ENCODE results near the gene ZNF385B. TPM values are rescaled to one million over a fixed set of nuclear protein-coding genes. Genes with fewer than 3 reads are reported as not detected.

The ZNF385B gene
- polyA plus RNA-seq, 1 donor from 2014 or later, result 0.31 TPM

- TF ChIP-seq, protein P1, sequence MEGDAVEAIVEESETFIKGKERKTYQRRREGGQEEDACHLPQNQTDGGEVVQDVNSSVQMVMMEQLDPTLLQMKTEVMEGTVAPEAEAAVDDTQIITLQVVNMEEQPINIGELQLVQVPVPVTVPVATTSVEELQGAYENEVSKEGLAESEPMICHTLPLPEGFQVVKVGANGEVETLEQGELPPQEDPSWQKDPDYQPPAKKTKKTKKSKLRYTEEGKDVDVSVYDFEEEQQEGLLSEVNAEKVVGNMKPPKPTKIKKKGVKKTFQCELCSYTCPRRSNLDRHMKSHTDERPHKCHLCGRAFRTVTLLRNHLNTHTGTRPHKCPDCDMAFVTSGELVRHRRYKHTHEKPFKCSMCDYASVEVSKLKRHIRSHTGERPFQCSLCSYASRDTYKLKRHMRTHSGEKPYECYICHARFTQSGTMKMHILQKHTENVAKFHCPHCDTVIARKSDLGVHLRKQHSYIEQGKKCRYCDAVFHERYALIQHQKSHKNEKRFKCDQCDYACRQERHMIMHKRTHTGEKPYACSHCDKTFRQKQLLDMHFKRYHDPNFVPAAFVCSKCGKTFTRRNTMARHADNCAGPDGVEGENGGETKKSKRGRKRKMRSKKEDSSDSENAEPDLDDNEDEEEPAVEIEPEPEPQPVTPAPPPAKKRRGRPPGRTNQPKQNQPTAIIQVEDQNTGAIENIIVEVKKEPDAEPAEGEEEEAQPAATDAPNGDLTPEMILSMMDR (IDR thresholded peaks at IDR 0.05; ENCODE audit: poor library complexity, severe bottlenecking), result no peak
- TF ChIP-seq EZH2 (IDR thresholded peaks at IDR 0.05; ENCODE audit: borderline replicate concordance, insufficient read depth, low read length, poor library complexity, severe bottlenecking) (no peak), POLR2AphosphoS5 (IDR thresholded peaks at IDR 0.05) (no peak), EP300 (conservative IDR thresholded peaks at IDR 0.05; ENCODE audit: poor library complexity, severe bottlenecking) (no peak), RAD21 (conservative IDR thresholded peaks at IDR 0.05) (no peak), REST (IDR thresholded peaks at IDR 0.05; ENCODE audit: borderline replicate concordance) (no peak), MXI1 (conservative IDR thresholded peaks at IDR 0.05; ENCODE audit: poor library complexity, severe bottlenecking) (no peak), TAF1 (IDR thresholded peaks at IDR 0.05; ENCODE audit: low read depth) (no peak), SMC3 (conservative IDR thresholded peaks at IDR 0.05; ENCODE audit: poor library complexity) (no peak)
- Histone ChIP-seq H3K27me3 (ENCODE audit: insufficient read depth, low read depth, low read length) (no peaks in the 10 kb centered on the region), H3F3A (ENCODE audit: insufficient read depth, low read length, poor library complexity, severe bottlenecking) (no peaks in the 10 kb centered on the region)
Observed at GRCh38 chr2:179695486-179695885, 165.9 kb downstream of the ZNF385B start.

GRCh38 chr2:179694963-179695362, 166.4 kb downstream of the ZNF385B start:
- Histone ChIP-seq H4K20me1 (ENCODE audit: insufficient read depth) (no peaks in the 10 kb centered on the region), H3K27ac (ENCODE audit: low read length) (no peak overlapping the region), H3K9me2 (ENCODE audit: insufficient read depth, low read length) (no peaks in the 10 kb centered on the region), H3K9me3 (ENCODE audit: low read length) (peaks cover 5% of the 10 kb centered on the region), H3K79me2 (replicated peaks; ENCODE audit: insufficient read depth, low read length) (no peaks in the 10 kb centered on the region), H3K36me3 (ENCODE audit: insufficient read depth, low read length) (no peaks in the 10 kb centered on the region), H3K9ac (ENCODE audit: low read length) (no peak overlapping the region), H3K4me2 (ENCODE audit: low read length) (no peak overlapping the region), H3F3A (ENCODE audit: insufficient read depth, low read length, poor library complexity, severe bottlenecking) (no peaks in the 10 kb centered on the region), H3K4me3 (ENCODE audit: low read length) (no peak overlapping the region), H3K27me3 (ENCODE audit: insufficient read depth, low read depth, low read length) (no peaks in the 10 kb centered on the region), H2AFZ (ENCODE audit: low read depth, low read length) (no peak overlapping the region)
- no peak for TF ChIP-seq MXI1 (conservative IDR thresholded peaks at IDR 0.05; ENCODE audit: poor library complexity, severe bottlenecking)
- TF ChIP-seq SMC3 (conservative IDR thresholded peaks at IDR 0.05; ENCODE audit: poor library complexity), result no peak
- TF ChIP-seq EZH2 (IDR thresholded peaks at IDR 0.05; ENCODE audit: borderline replicate concordance, insufficient read depth, low read length, poor library complexity, severe bottlenecking), result no peak
- TF ChIP-seq TAF1 (IDR thresholded peaks at IDR 0.05; ENCODE audit: low read depth), result no peak
- TF ChIP-seq EP300 (conservative IDR thresholded peaks at IDR 0.05; ENCODE audit: poor library complexity, severe bottlenecking), result no peak
- TF ChIP-seq, protein P1 (IDR thresholded peaks at IDR 0.05; ENCODE audit: poor library complexity, severe bottlenecking), result no peak
- TF ChIP-seq REST (IDR thresholded peaks at IDR 0.05; ENCODE audit: borderline replicate concordance), result no peak
- no peak for TF ChIP-seq RAD21 (conservative IDR thresholded peaks at IDR 0.05)
- no peak for TF ChIP-seq POLR2AphosphoS5 (IDR thresholded peaks at IDR 0.05)

More at GRCh38 chr2:179695486-179695885, 165.9 kb downstream of the ZNF385B start:
- no peak overlapping the region for H2AFZ ChIP-seq (ENCODE audit: low read depth, low read length)
- H3K9me2 ChIP-seq (ENCODE audit: insufficient read depth, low read length), result no peaks in the 10 kb centered on the region
- no peak overlapping the region for H3K4me3 ChIP-seq (ENCODE audit: low read length)
- no peak overlapping the region for H3K4me2 ChIP-seq (ENCODE audit: low read length)
- H4K20me1 ChIP-seq (ENCODE audit: insufficient read depth), result no peaks in the 10 kb centered on the region
- no peaks in the 10 kb centered on the region for H3K79me2 ChIP-seq (replicated peaks; ENCODE audit: insufficient read depth, low read length)
- no peak overlapping the region for H3K9ac ChIP-seq (ENCODE audit: low read length)
- H3K9me3 ChIP-seq (ENCODE audit: low read length), result peaks cover 5% of the 10 kb centered on the region
- H3K36me3 ChIP-seq (ENCODE audit: insufficient read depth, low read length), result no peaks in the 10 kb centered on the region
- no peak overlapping the region for H3K27ac ChIP-seq (ENCODE audit: low read length)

Data from neural cell (in vitro differentiated cells).